HepG2 (cell line): ENCODE measurements around the gene COLQ. TPM values are rescaled to one million over a fixed set of nuclear protein-coding genes. Genes with fewer than 3 reads are reported as not detected.

Experiments
- ATAC-seq: fragments of 200-7000 bp; cut with Tn5 transposase; 3 replicates; pipeline ENCODE4 v1.9.1; 2020; ENCODE audit warnings: mild to moderate bottlenecking, moderate library complexity
- BruUV-seq: library from RNA; stranded (reverse); fragments of 400-500 nt; replicated peaks from 2 replicates; lab custom pipeline; 2021; lab: Mats Ljungman, UMichigan
- CTCF ChIA-PET: fragments of 300-600 bp; formaldehyde crosslinking; extraction: SDS; loops from one replicate; lab custom pipeline; 2021; ENCODE audit warnings: low total read pairs, inconsistent platforms, low intra/inter-chr PET ratio; lab: Yijun Ruan, JAX
- POLR2A ChIA-PET: fragments of 350-600 bp; sonication (Branson Sonifier 250); formaldehyde crosslinking; loops from one replicate; lab custom pipeline; 2020; ENCODE audit warnings: antibody characterized with exemption, inconsistent platforms; lab: Yijun Ruan, JAX
- DNase-seq: peaks from one replicate; pipeline ENCODE4 v3.0.0-alpha.2; 2015; ENCODE audit warnings: low spot score
- FAIRE-seq: peaks from 3 replicates; lab custom pipeline; 2011; peaks lifted over from hg19 to GRCh38; lab: Jason Lieb, UNC
- H2AFZ ChIP-seq: one replicate; pipeline ENCODE4 v1.6.1; 2011; ENCODE audit warnings: low read length, inconsistent platforms
- H3K27ac ChIP-seq: fragments of 300-600 bp; 3 replicates; pipeline ENCODE4 v1.8.0; 2011; ENCODE audit warnings: mixed run types, mild to moderate bottlenecking, mixed read lengths, low read length, inconsistent platforms; ENCODE audit not compliant: insufficient read depth; ENCODE audit errors: extremely low read length
- H3K27me3 ChIP-seq, 2 experiments: fragments of 200-600 bp in 1 of 2; 2 replicates in 1 of 2; 3 replicates in 1 of 2; pipeline versions ENCODE4 v1.6.0 to v1.8.0; 2011; ENCODE audit warnings: low read length in 2 of 2, mild to moderate bottlenecking in 2 of 2, moderate library complexity in 2 of 2, inconsistent platforms in 1 of 2; ENCODE audit not compliant: insufficient read depth in 2 of 2, control insufficient read depth in 1 of 2
- H3K36me3 ChIP-seq, 2 experiments: fragments of 200-600 bp in 1 of 2; replicated peaks in 1 of 2; 2 replicates in 1 of 2; 3 replicates in 1 of 2; pipeline versions ENCODE4 v1.5.1 to v1.8.0; 2011; ENCODE audit warnings: low read length in 2 of 2, inconsistent platforms in 1 of 2; ENCODE audit not compliant: insufficient read depth in 2 of 2, control insufficient read depth in 1 of 2
- H3K4me1 ChIP-seq: 2 replicates; pipeline ENCODE4 v1.5.1; 2012; ENCODE audit warnings: low read length, inconsistent platforms; ENCODE audit not compliant: insufficient read depth
- H3K4me2 ChIP-seq: 2 replicates; pipeline ENCODE4 v1.6.0; 2011; ENCODE audit warnings: low read depth, low read length, inconsistent platforms
- H3K4me3 ChIP-seq, 3 experiments: fragments of 200-600 bp in 1 of 3; sonication (generic), shearing (Covaris generic) in 1 of 3; replicated peaks in 1 of 3; 2 replicates each; pipeline ENCODE4 v1.5.1; 2011 to 2016; ENCODE audit warnings: low read length in 3 of 3, inconsistent platforms in 2 of 3, low read depth in 2 of 3, mild to moderate bottlenecking in 2 of 3, control low read depth in 1 of 3, mixed read lengths in 1 of 3; ENCODE audit not compliant: insufficient read depth in 1 of 3
- H3K79me2 ChIP-seq: one replicate; pipeline ENCODE4 v1.6.1; 2011; ENCODE audit warnings: low read length, inconsistent platforms; ENCODE audit not compliant: insufficient read depth
- H3K9ac ChIP-seq: 2 replicates; pipeline ENCODE4 v1.6.0; 2011; ENCODE audit warnings: mild to moderate bottlenecking, low read depth, low read length, inconsistent platforms; ENCODE audit not compliant: insufficient read depth
- H3K9me3 ChIP-seq: 2 replicates; pipeline ENCODE4 v1.5.1; 2012; ENCODE audit warnings: mild to moderate bottlenecking, low read length
- H4K20me1 ChIP-seq: 2 replicates; pipeline ENCODE4 v1.6.0; 2011; ENCODE audit warnings: inconsistent platforms, mild to moderate bottlenecking, low read length, moderate library complexity; ENCODE audit not compliant: insufficient read depth
- ATF5 ChIP-seq: sonication (generic); formaldehyde crosslinking; IDR thresholded peaks from 2 replicates; pipeline ENCODE4 v1.4.0; 2020; ENCODE audit warnings: mild to moderate bottlenecking, low read depth, missing genetic modification reagents
- BCL3 ChIP-seq: sonication (generic); formaldehyde crosslinking; IDR thresholded peaks from 2 replicates; pipeline ENCODE4 v1.5.1; 2020; ENCODE audit warnings: mild to moderate bottlenecking, missing genetic modification reagents, moderate library complexity
- ISL2 ChIP-seq: sonication (generic); formaldehyde crosslinking; IDR thresholded peaks from 2 replicates; pipeline ENCODE4 v1.5.0; 2020; ENCODE audit warnings: missing genetic modification reagents
- JARID2 ChIP-seq: sonication (generic); formaldehyde crosslinking; IDR thresholded peaks from 2 replicates; pipeline ENCODE4 v1.8.1; 2023; ENCODE audit warnings: missing genetic modification reagents, inconsistent platforms; ENCODE audit not compliant: insufficient replicate concordance
- JDP2 ChIP-seq: sonication (generic); formaldehyde crosslinking; IDR thresholded peaks from 2 replicates; pipeline ENCODE4 v1.8.1; 2022; ENCODE audit warnings: missing genetic modification reagents, borderline replicate concordance
- MAFK ChIP-seq, 2 experiments: IDR thresholded peaks in 1 of 2; conservative IDR thresholded peaks in 1 of 2; 2 replicates each; pipeline ENCODE4 v1.6.1; 2011; ENCODE audit warnings: improper control_type of control experiment in 2 of 2, low read length in 2 of 2
- MEIS2 ChIP-seq: sonication (generic); formaldehyde crosslinking; IDR thresholded peaks from 2 replicates; pipeline ENCODE4 v1.9.0; 2021; ENCODE audit warnings: mild to moderate bottlenecking, missing genetic modification reagents
- PCBP1 ChIP-seq: fragments of 200-400 bp; formaldehyde crosslinking; IDR thresholded peaks from 2 replicates; pipeline ENCODE4 v1.6.1; 2017; ENCODE audit warnings: mild to moderate bottlenecking, low read depth, low read length, borderline replicate concordance
- PRDM4 ChIP-seq: sonication (generic); formaldehyde crosslinking; IDR thresholded peaks from 2 replicates; pipeline ENCODE4 v1.9.0; 2021; ENCODE audit warnings: missing genetic modification reagents, borderline replicate concordance
- SIN3B ChIP-seq: fragments of 150-350 bp; IDR thresholded peaks from 2 replicates; pipeline ENCODE4 v1.6.1; 2014; ENCODE audit warnings: low read length
- SUZ12 ChIP-seq: fragments of 150-350 bp; IDR thresholded peaks from 2 replicates; pipeline ENCODE4 v1.6.1; 2014; ENCODE audit warnings: low read depth, low read length
- ZMYM2 ChIP-seq: sonication (generic); formaldehyde crosslinking; IDR thresholded peaks from 2 replicates; pipeline ENCODE4 v1.8.0; 2022; ENCODE audit warnings: mild to moderate bottlenecking, missing genetic modification reagents
- ZNF12 ChIP-seq: sonication (generic); formaldehyde crosslinking; IDR thresholded peaks from 2 replicates; pipeline ENCODE4 v1.5.0; 2020; ENCODE audit warnings: missing genetic modification reagents
- ZNF780A ChIP-seq: sonication (generic); formaldehyde crosslinking; IDR thresholded peaks from 2 replicates; pipeline ENCODE4 v1.8.0; 2022; ENCODE audit warnings: mild to moderate bottlenecking, missing genetic modification reagents, moderate library complexity
- ZSCAN12 ChIP-seq: sonication (generic); formaldehyde crosslinking; IDR thresholded peaks from 2 replicates; pipeline ENCODE4 v1.9.0; 2021; ENCODE audit warnings: mild to moderate bottlenecking, missing genetic modification reagents
- ZSCAN22 ChIP-seq: sonication (generic); formaldehyde crosslinking; IDR thresholded peaks from 2 replicates; pipeline ENCODE4 v1.4.0; 2020; ENCODE audit warnings: mild to moderate bottlenecking, missing genetic modification reagents
- WGBS: methylation state at CpG from one replicate; pipeline ENCODE4 v1.1.6; 2017; ENCODE audit warnings: low lambda C conversion rate; 5-methylcytosine and 5-hydroxymethylcytosine counted together
- in situ Hi-C: cut with HindIII; loops from 2 replicates; pipeline ENCODE4 v1.10.0; 2017; ENCODE audit warnings: low pct_unique_long_range_greater_than_20kb; ENCODE audit not compliant: extremely low pct_ligation_motif_present
- intact Hi-C: fragments of 100-400 bp; cut with micrococcal nuclease; formaldehyde crosslinking; loops from one replicate; pipeline ENCODE4 v1.10.0; 2022; ENCODE audit not compliant: unreplicated experiment
- polyA plus RNA-seq, 8 experiments: library from polyadenylated mRNA; depleted of rRNA in 3 of 8; stranded (reverse) in 7 of 8; unstranded in 1 of 8; fragments of >200 nt; fragmentation: Illumina TruSeq in 4 of 8; extraction: Trizol in 4 of 8; gene quantifications; 2 replicates each; pipeline versions ENCODE4 v1.2.1 to v1.2.3, GENCODE V29; 2011 to 2016; ENCODE audit warnings: low read depth in 4 of 8, missing spikeins in 1 of 8, mixed read lengths in 1 of 8; ENCODE audit not compliant: insufficient read depth in 1 of 8
- total RNA-seq, 5 experiments: library from RNA; depleted of rRNA; stranded (reverse); fragments of >200 nt; fragmentation: Illumina TruSeq; extraction: Trizol; gene quantifications; 2 replicates each; pipeline ENCODE4 v1.2.3, GENCODE V29; 2016; ENCODE audit warnings: low read depth in 1 of 5

The COLQ gene
- total and polyA plus RNA-seq, 2 of the 13 experiments (the other 11 are each of a cell fraction or from before 2014, with no cell fraction given): 0.31 to 0.46 TPM

- TF ChIP-seq ZNF12 (CRISPR knock-in tag) (no peak), ZSCAN22 (no peak), SIN3B (no peak), ATF5 (CRISPR knock-in tag) (no peak), MEIS2 (CRISPR knock-in tag) (no peak), JDP2 (CRISPR knock-in tag) (no peak), PRDM4 (CRISPR knock-in tag) (no peak), MAFK (conservative IDR thresholded peaks at IDR 0.05 in 1 of 2, IDR thresholded peaks at IDR 0.05 in 1 of 2; ENCODE audit: low read length in 2 of 2) (no peak), ISL2 (CRISPR knock-in tag) (no peak)
Observed at GRCh38 chr3:15498431-15499214, 22.9 kb downstream of the COLQ start (continued).

GRCh38 chr3:15497964-15498363, 23.5 kb downstream of the COLQ start:
- Histone ChIP-seq H3K27me3 (peaks cover 4 to 9% of the 10 kb centered on the region in 2 experiments; a peak in 3 of 5 replicates), H4K20me1 (no peaks in the 10 kb centered on the region), H3K9ac (no peak overlapping the region), H3K79me2 (no peaks in the 10 kb centered on the region), H3K9me3 (no peaks in the 10 kb centered on the region), H3K36me3 (no peaks in the 10 kb centered on the region), H3K4me2 (no peak overlapping the region), H2AFZ (no peak overlapping the region), H3K4me3 (no peak overlapping the region), H3K27ac (no peak overlapping the region), H3K4me1 (peaks cover 12% of the 10 kb centered on the region)
- intact Hi-C loops (no loop called here), in situ Hi-C loops (no loop called here)
- ChIA-PET CTCF (no interaction called here), POLR2A (no interaction called here)
- ATAC-seq (no peak), FAIRE-seq (no peak), DNase-seq (no peak)
- WGBS: 68% methylated on average over 4 of the region's 4 CpGs
- no TSS peak for BruUV-seq
- TF ChIP-seq ZMYM2: no peak
- no peak for TF ChIP-seq SUZ12
- TF ChIP-seq PCBP1: no peak
- no peak for TF ChIP-seq JARID2 (CRISPR knock-in tag)
- TF ChIP-seq ZNF780A (CRISPR knock-in tag): no peak
- TF ChIP-seq BCL3 (CRISPR knock-in tag): no peak
- no peak for TF ChIP-seq ZSCAN12
